Measurements from ENCODE around the gene DYNLT2. TPM values are rescaled to one million over a fixed set of nuclear protein-coding genes. Genes with fewer than 3 reads are reported as not detected.

Gene DYNLT2
- total and polyA plus RNA-seq, 2 of the 13 experiments (the other 11 are each of a cell fraction or from before 2014, with no cell fraction given), result 2.1 to 4.3 TPM

GRCh38 chr6:169751242-169752073, at the start of gene DYNLT2, which contains the start of gene ERMARD (continued):
- TF ChIP-seq SRSF4 (IDR thresholded peaks at IDR 0.05; ENCODE audit: low read depth, low read length, poor library complexity, severe bottlenecking) (no peak), ZNF530 (CRISPR knock-in tag; IDR thresholded peaks at IDR 0.05; ENCODE audit: low read depth) (peak; percentile 87; the same call in 1 of the 2 replicates), GATA4 (IDR thresholded peaks at IDR 0.05; ENCODE audit: borderline replicate concordance, low read depth) (peak; percentile 61; the same call in 1 of the 2 replicates), ZNF570 (CRISPR knock-in tag; IDR thresholded peaks at IDR 0.05; ENCODE audit: borderline replicate concordance) (peak; percentile 67; the same call in 1 of the 2 replicates), ZFP41 (CRISPR knock-in tag; IDR thresholded peaks at IDR 0.05; ENCODE audit: borderline replicate concordance) (peak; percentile 67), TBP (CRISPR knock-in tag; IDR thresholded peaks at IDR 0.05) (no peak), ZNF839 (CRISPR knock-in tag; IDR thresholded peaks at IDR 0.05; ENCODE audit: borderline replicate concordance) (peak; percentile 94), KAT7 (CRISPR knock-in tag; IDR thresholded peaks at IDR 0.05; ENCODE audit: borderline replicate concordance) (peak; percentile 98), ZNF558 (CRISPR knock-in tag; IDR thresholded peaks at IDR 0.05; ENCODE audit: borderline replicate concordance) (peak; percentile 96; the same call in 1 of the 2 replicates), HDAC1 (CRISPR knock-in tag; IDR thresholded peaks at IDR 0.05) (peak; percentile 98), ZNF503 (CRISPR knock-in tag; IDR thresholded peaks at IDR 0.05) (peak; percentile 90), SNAPC5 (CRISPR knock-in tag; IDR thresholded peaks at IDR 0.05; ENCODE audit: borderline replicate concordance) (peak; percentile 23; the same call in 1 of the 2 replicates), ZNF235 (CRISPR knock-in tag; IDR thresholded peaks at IDR 0.05; ENCODE audit: borderline replicate concordance) (no peak), PTBP1 (IDR thresholded peaks at IDR 0.05; ENCODE audit: low read depth, low read length, poor library complexity, severe bottlenecking) (no peak), ZNF816 (CRISPR knock-in tag; IDR thresholded peaks at IDR 0.05; ENCODE audit: borderline replicate concordance) (peak; percentile 31; the same call in 1 of the 2 replicates), ZNF143 (CRISPR knock-in tag; IDR thresholded peaks at IDR 0.05) (peak; percentile 61; the same call in 1 of the 2 replicates), RFXAP (CRISPR knock-in tag; IDR thresholded peaks at IDR 0.05; ENCODE audit: borderline replicate concordance) (peak; percentile 93), ZNF317 (CRISPR knock-in tag; IDR thresholded peaks at IDR 0.05) (peak; percentile 79; the same call in 1 of the 2 replicates), ZNF44 (CRISPR knock-in tag; IDR thresholded peaks at IDR 0.05) (0 out of 2 replicates have a peak, but pooled peaks have one; percentile 92), ZFP90 (CRISPR knock-in tag; IDR thresholded peaks at IDR 0.05; ENCODE audit: borderline replicate concordance) (peak; percentile 95), ZBTB33 (CRISPR knock-in tag; IDR thresholded peaks at IDR 0.05) (peak; percentile 77), CEBPG (CRISPR knock-in tag; IDR thresholded peaks at IDR 0.05) (peak; percentile 29), ZC3H4 (CRISPR knock-in tag; IDR thresholded peaks at IDR 0.05; ENCODE audit: borderline replicate concordance) (no peak), ATF5 (CRISPR knock-in tag; IDR thresholded peaks at IDR 0.05; ENCODE audit: low read depth) (no peak), MXD4 (CRISPR knock-in tag; IDR thresholded peaks at IDR 0.05) (peak; percentile 95)

Data from HepG2 (cell line).